HepG2 (cell line): ENCODE results near the gene IFITM10. TPM values are rescaled to one million over a fixed set of nuclear protein-coding genes. Genes with fewer than 3 reads are reported as not detected.

Experiments
- FLYWCH1 ChIP-seq: sonication (generic); formaldehyde crosslinking; IDR thresholded peaks from 2 replicates; pipeline ENCODE4 v1.8.1; 2023; ENCODE audit warnings: mild to moderate bottlenecking, missing genetic modification reagents
- FOXO1 ChIP-seq: sonication (generic); formaldehyde crosslinking; IDR thresholded peaks from 2 replicates; pipeline ENCODE4 v1.4.0; 2020; ENCODE audit warnings: missing genetic modification reagents
- GFI1 ChIP-seq: sonication (generic); formaldehyde crosslinking; IDR thresholded peaks from 2 replicates; pipeline ENCODE4 v1.5.0; 2020; ENCODE audit warnings: missing genetic modification reagents, mild to moderate bottlenecking, borderline replicate concordance
- HDAC1 ChIP-seq: sonication (generic); formaldehyde crosslinking; IDR thresholded peaks from 2 replicates; pipeline ENCODE4 v1.5.1; 2020; ENCODE audit warnings: mild to moderate bottlenecking, missing genetic modification reagents
- HNRNPK ChIP-seq: fragments of 200-400 bp; formaldehyde crosslinking; IDR thresholded peaks from 2 replicates; pipeline ENCODE4 v1.6.1; 2018; ENCODE audit warnings: low read length, low read depth, moderate library complexity, mild to moderate bottlenecking; ENCODE audit not compliant: poor library complexity, severe bottlenecking
- IRX3 ChIP-seq: sonication (generic); formaldehyde crosslinking; IDR thresholded peaks from 2 replicates; pipeline ENCODE4 v1.8.1; 2023; ENCODE audit warnings: mild to moderate bottlenecking, low read depth, missing genetic modification reagents, borderline replicate concordance
- MIER2 ChIP-seq: IDR thresholded peaks from 2 replicates; pipeline ENCODE4 v1.6.1; 2016; ENCODE audit warnings: missing biosample characterization, missing genetic modification reagents
- NONO ChIP-seq, 2 experiments: fragments of 450-650 bp in 1 of 2; sonication (generic) in 1 of 2; formaldehyde crosslinking in 1 of 2; IDR thresholded peaks in 1 of 2; conservative IDR thresholded peaks in 1 of 2; 2 replicates each; pipeline versions ENCODE4 v1.6.1 to v1.8.0; 2017 to 2022; ENCODE audit warnings: mild to moderate bottlenecking in 1 of 2, missing genetic modification reagents in 1 of 2, moderate library complexity in 1 of 2
- NR2F1 ChIP-seq, 2 experiments: fragments of 450-650 bp in 1 of 2; formaldehyde crosslinking in 1 of 2; IDR thresholded peaks; 2 replicates each; pipeline versions ENCODE4 v1.5.0 to v1.6.1; 2016 to 2020; ENCODE audit warnings: mild to moderate bottlenecking in 1 of 2, missing compliant biosample characterization in 1 of 2, missing genetic modification reagents in 1 of 2, moderate library complexity in 1 of 2
- NR2F6 ChIP-seq, 2 experiments: IDR thresholded peaks; 2 replicates each; pipeline ENCODE4 v1.6.1; 2016; ENCODE audit warnings: antibody characterized with exemption in 1 of 2, mild to moderate bottlenecking in 1 of 2
- NRL ChIP-seq: sonication (generic); formaldehyde crosslinking; IDR thresholded peaks from 2 replicates; pipeline ENCODE4 v1.5.0; 2020; ENCODE audit warnings: missing genetic modification reagents, mild to moderate bottlenecking, moderate library complexity, borderline replicate concordance
- RBFOX2 ChIP-seq: fragments of 200-400 bp; formaldehyde crosslinking; IDR thresholded peaks from 2 replicates; pipeline ENCODE4 v1.6.1; 2017; ENCODE audit warnings: low read depth, mild to moderate bottlenecking, low read length
- ZNF101 ChIP-seq: sonication (generic); formaldehyde crosslinking; IDR thresholded peaks from 2 replicates; pipeline ENCODE4 v1.4.0; 2020; ENCODE audit warnings: mild to moderate bottlenecking, low read depth, missing genetic modification reagents, borderline replicate concordance
- ZNF230 ChIP-seq: sonication (generic); formaldehyde crosslinking; IDR thresholded peaks from 2 replicates; pipeline ENCODE4 v1.4.0; 2020; ENCODE audit warnings: mild to moderate bottlenecking, missing genetic modification reagents
- ZNF234 ChIP-seq: sonication (generic); formaldehyde crosslinking; conservative IDR thresholded peaks from 2 replicates; pipeline ENCODE4 v1.5.1; 2020; ENCODE audit warnings: mild to moderate bottlenecking, missing genetic modification reagents
- ZNF598 ChIP-seq: sonication (generic); formaldehyde crosslinking; IDR thresholded peaks from 2 replicates; pipeline ENCODE4 v1.5.1; 2020; ENCODE audit warnings: mild to moderate bottlenecking, missing genetic modification reagents, borderline replicate concordance
- ZNF605 ChIP-seq: sonication (generic); formaldehyde crosslinking; IDR thresholded peaks from 2 replicates; pipeline ENCODE4 v1.8.0; 2022; ENCODE audit warnings: mild to moderate bottlenecking, missing genetic modification reagents
- ZSCAN29 ChIP-seq: sonication (generic); formaldehyde crosslinking; conservative IDR thresholded peaks from 2 replicates; pipeline ENCODE4 v1.4.0; 2020; ENCODE audit warnings: mild to moderate bottlenecking, missing genetic modification reagents
- polyA plus RNA-seq, 8 experiments: library from polyadenylated mRNA; depleted of rRNA in 3 of 8; stranded (reverse) in 7 of 8; unstranded in 1 of 8; fragments of >200 nt; fragmentation: Illumina TruSeq in 4 of 8; extraction: Trizol in 4 of 8; gene quantifications; 2 replicates each; pipeline versions ENCODE4 v1.2.1 to v1.2.3, GENCODE V29; 2011 to 2016; ENCODE audit warnings: low read depth in 4 of 8, missing spikeins in 1 of 8, mixed read lengths in 1 of 8; ENCODE audit not compliant: insufficient read depth in 1 of 8
- total RNA-seq, 5 experiments: library from RNA; depleted of rRNA; stranded (reverse); fragments of >200 nt; fragmentation: Illumina TruSeq; extraction: Trizol; gene quantifications; 2 replicates each; pipeline ENCODE4 v1.2.3, GENCODE V29; 2016; ENCODE audit warnings: low read depth in 1 of 5
- TF ChIP-seq, protein P1 (sequence below): IDR thresholded peaks from 2 replicates; pipeline ENCODE4 v1.6.1; 2016; ENCODE audit warnings: missing compliant biosample characterization, missing genetic modification reagents, borderline replicate concordance
- TF ChIP-seq, protein P2 (sequence below): IDR thresholded peaks from 2 replicates; pipeline ENCODE4 v1.6.1; 2016; ENCODE audit warnings: missing compliant biosample characterization, missing genetic modification reagents, borderline replicate concordance
- TF ChIP-seq, protein P3 (sequence below): sonication (generic); formaldehyde crosslinking; IDR thresholded peaks from 2 replicates; pipeline ENCODE4; 2020; ENCODE audit warnings: missing genetic modification reagents, mild to moderate bottlenecking, borderline replicate concordance
- TF ChIP-seq, protein P4 (sequence below): sonication (generic); formaldehyde crosslinking; IDR thresholded peaks from 2 replicates; pipeline ENCODE4 v1.5.0; 2020; ENCODE audit warnings: missing genetic modification reagents

Gene IFITM10
- total and polyA plus RNA-seq, 2 of the 13 experiments (the other 11 are each of a cell fraction or from before 2014, with no cell fraction given) = 0.09 to 0.13 TPM

DNA sequence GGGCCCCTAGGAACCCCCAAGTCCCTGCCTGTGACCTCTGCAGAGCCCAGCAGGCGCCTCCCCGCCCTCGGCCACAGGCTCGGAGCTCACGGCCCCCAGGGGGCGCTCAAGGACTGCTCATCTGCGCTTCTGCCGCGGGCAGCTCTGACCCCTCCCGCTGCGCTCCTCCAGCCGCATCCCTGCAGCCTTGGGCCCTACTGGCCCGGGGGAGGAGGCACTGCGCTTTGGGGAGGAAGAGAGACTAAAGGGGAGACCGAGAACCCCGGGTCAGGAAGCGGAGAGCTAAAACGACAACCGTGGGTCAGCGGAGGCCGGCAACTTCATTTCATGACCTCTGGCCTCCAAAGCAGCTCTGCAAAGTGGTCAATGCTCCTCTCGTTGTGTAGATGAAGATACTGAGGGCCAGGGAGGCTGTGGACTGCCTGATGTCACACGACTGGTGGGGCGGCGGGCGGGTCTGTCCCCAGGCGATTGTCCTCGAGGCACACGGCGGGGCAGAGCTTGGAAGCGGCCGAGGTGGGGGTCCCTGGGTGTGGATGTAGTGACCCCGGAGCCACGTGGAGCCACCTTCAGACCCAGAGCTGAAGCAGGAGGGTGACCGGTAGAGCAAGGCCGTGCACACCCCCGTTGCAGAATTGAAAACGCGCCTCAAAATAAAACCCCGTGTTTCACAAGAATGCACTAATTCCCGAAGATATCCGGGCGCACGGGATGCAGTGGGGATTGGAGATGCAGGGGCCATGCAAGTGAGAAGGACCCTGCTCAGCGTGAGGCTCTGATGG lies 56.1 kb downstream of the IFITM10 start (continued):
- TF ChIP-seq, protein P1, sequence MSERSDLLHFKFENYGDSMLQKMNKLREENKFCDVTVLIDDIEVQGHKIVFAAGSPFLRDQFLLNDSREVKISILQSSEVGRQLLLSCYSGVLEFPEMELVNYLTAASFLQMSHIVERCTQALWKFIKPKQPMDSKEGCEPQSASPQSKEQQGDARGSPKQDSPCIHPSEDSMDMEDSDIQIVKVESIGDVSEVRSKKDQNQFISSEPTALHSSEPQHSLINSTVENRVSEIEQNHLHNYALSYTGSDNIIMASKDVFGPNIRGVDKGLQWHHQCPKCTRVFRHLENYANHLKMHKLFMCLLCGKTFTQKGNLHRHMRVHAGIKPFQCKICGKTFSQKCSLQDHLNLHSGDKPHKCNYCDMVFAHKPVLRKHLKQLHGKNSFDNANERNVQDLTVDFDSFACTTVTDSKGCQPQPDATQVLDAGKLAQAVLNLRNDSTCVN (CRISPR knock-in tag) = no peak
- TF ChIP-seq IRX3 (CRISPR knock-in tag) = no peak
- no peak for TF ChIP-seq ZNF598 (CRISPR knock-in tag)
- peak; percentile 60 for TF ChIP-seq MIER2
- TF ChIP-seq NRL (CRISPR knock-in tag) = peak; percentile 47; the same call in 1 of the 2 replicates
- peak; percentile 37; the same call in 1 of the 2 replicates for TF ChIP-seq ZNF605 (CRISPR knock-in tag)
- no peak for TF ChIP-seq ZSCAN29 (CRISPR knock-in tag)
- no peak for TF ChIP-seq FLYWCH1
- peak; percentile 47; the same call in 1 of the 2 replicates for TF ChIP-seq RBFOX2
- no peak for TF ChIP-seq NONO (IDR thresholded peaks at IDR 0.05)
- TF ChIP-seq NONO (CRISPR knock-in tag; conservative IDR thresholded peaks at IDR 0.05) = peak; percentile 82; the same call in 1 of the 2 replicates
- TF ChIP-seq, protein P2, sequence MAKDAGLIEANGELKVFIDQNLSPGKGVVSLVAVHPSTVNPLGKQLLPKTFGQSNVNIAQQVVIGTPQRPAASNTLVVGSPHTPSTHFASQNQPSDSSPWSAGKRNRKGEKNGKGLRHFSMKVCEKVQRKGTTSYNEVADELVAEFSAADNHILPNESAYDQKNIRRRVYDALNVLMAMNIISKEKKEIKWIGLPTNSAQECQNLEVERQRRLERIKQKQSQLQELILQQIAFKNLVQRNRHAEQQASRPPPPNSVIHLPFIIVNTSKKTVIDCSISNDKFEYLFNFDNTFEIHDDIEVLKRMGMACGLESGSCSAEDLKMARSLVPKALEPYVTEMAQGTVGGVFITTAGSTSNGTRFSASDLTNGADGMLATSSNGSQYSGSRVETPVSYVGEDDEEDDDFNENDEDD = peak; percentile 53; the same call in 1 of the 2 replicates
- no peak for TF ChIP-seq ZNF234 (CRISPR knock-in tag)
- TF ChIP-seq ZNF101 (CRISPR knock-in tag) = no peak
- TF ChIP-seq ZNF230 = no peak
- TF ChIP-seq NR2F1 (CRISPR knock-in tag; IDR thresholded peaks at IDR 0.05) = peak; percentile 33 to 77; a peak in 2 of 4 replicates
- peak; percentile 57 for TF ChIP-seq HDAC1 (CRISPR knock-in tag)
- no peak for TF ChIP-seq GFI1 (CRISPR knock-in tag)
- TF ChIP-seq FOXO1 (CRISPR knock-in tag) = peak; percentile 29; the same call in 1 of the 2 replicates
- TF ChIP-seq, protein P3, sequence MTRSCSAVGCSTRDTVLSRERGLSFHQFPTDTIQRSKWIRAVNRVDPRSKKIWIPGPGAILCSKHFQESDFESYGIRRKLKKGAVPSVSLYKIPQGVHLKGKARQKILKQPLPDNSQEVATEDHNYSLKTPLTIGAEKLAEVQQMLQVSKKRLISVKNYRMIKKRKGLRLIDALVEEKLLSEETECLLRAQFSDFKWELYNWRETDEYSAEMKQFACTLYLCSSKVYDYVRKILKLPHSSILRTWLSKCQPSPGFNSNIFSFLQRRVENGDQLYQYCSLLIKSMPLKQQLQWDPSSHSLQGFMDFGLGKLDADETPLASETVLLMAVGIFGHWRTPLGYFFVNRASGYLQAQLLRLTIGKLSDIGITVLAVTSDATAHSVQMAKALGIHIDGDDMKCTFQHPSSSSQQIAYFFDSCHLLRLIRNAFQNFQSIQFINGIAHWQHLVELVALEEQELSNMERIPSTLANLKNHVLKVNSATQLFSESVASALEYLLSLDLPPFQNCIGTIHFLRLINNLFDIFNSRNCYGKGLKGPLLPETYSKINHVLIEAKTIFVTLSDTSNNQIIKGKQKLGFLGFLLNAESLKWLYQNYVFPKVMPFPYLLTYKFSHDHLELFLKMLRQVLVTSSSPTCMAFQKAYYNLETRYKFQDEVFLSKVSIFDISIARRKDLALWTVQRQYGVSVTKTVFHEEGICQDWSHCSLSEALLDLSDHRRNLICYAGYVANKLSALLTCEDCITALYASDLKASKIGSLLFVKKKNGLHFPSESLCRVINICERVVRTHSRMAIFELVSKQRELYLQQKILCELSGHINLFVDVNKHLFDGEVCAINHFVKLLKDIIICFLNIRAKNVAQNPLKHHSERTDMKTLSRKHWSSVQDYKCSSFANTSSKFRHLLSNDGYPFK (CRISPR knock-in tag) = peak; percentile 5; the same call in 1 of the 2 replicates
- TF ChIP-seq NR2F6 (IDR thresholded peaks at IDR 0.05) = no peak
- peak; percentile 87 for TF ChIP-seq NR2F6 (CRISPR knock-in tag; IDR thresholded peaks at IDR 0.05)
- TF ChIP-seq, protein P4, sequence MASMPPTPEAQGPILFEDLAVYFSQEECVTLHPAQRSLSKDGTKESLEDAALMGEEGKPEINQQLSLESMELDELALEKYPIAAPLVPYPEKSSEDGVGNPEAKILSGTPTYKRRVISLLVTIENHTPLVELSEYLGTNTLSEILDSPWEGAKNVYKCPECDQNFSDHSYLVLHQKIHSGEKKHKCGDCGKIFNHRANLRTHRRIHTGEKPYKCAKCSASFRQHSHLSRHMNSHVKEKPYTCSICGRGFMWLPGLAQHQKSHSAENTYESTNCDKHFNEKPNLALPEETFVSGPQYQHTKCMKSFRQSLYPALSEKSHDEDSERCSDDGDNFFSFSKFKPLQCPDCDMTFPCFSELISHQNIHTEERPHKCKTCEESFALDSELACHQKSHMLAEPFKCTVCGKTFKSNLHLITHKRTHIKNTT (CRISPR knock-in tag) = no peak
- TF ChIP-seq HNRNPK = peak; percentile 47
